NCI-H146 treated with DMSO at 0.1 percent for 48 hours (cell line): ENCODE results near the gene TADA2A.

ENCODE experiments used
- DNase-seq: peaks from one replicate; lab custom pipeline; 2025; ENCODE audit not compliant: unreplicated experiment; lab: John Stamatoyannopoulos, UW

Gene TADA2A

GRCh38 chr17:37521821-37522220 lies 115.1 kb downstream of the TADA2A start:
- no peak for DNase-seq

GRCh38 chr17:37523715-37524219 lies 117.1 kb downstream of the TADA2A start:
- DNase-seq: no peak

- DNase-seq: no peak
These were observed 120.7 kb downstream of the TADA2A start for GRCh38 chr17:37527249-37527851.
